Measurements from ENCODE around the gene ACBD5.

ACBD5 gene

GRCh38 chr10:27258838-27259812, 18.5 kb upstream of the ACBD5 start:
- Histone ChIP-seq H4K5ac (ENCODE audit: low read length) (no peak overlapping the region), H3K27me3 (ENCODE audit: insufficient read depth, low read length, poor library complexity) (peaks cover 9% of the 10 kb centered on the region), H3K79me2 (ENCODE audit: control insufficient read depth, insufficient read depth, low read length) (no peaks in the 10 kb centered on the region), H2BK120ac (ENCODE audit: low read depth, low read length) (no peak overlapping the region), H3K27ac (ENCODE audit: low read depth, low read length) (no peak overlapping the region), H2BK15ac (replicated peaks; ENCODE audit: low read depth) (no peak overlapping the region), H3K9ac (ENCODE audit: low read length) (peak overlapping the region; percentile 59), H3K4me3 (ENCODE audit: low read length) (peak overlapping the region; percentile 42), H2AK5ac (ENCODE audit: low read length) (no peak overlapping the region), H3K4me1 (ENCODE audit: control insufficient read depth, low read depth, low read length) (no peaks in the 10 kb centered on the region), H2BK5ac (ENCODE audit: low read length) (no peak overlapping the region), H3K18ac (ENCODE audit: low read length) (peak overlapping the region; percentile 9), H3K23ac (ENCODE audit: low read length) (no peak overlapping the region), H3K4ac (ENCODE audit: low read depth, low read length) (no peak overlapping the region), H3K36me3 (ENCODE audit: control insufficient read depth, insufficient read depth, low read length) (no peaks in the 10 kb centered on the region), H3K4me2 (ENCODE audit: low read length) (peak overlapping the region; percentile 74), H3K56ac (ENCODE audit: low read length) (peak overlapping the region; percentile 81), H3K79me1 (ENCODE audit: low read length) (no peaks in the 10 kb centered on the region), H4K8ac (ENCODE audit: low read depth, low read length) (no peak overlapping the region)
- DNase-seq = peak; percentile 45
- no CpG with 5 or more reads among the region's 75 CpGs for WGBS (ENCODE audit: extremely low coverage, insufficient coverage, low lambda C conversion rate)

DNA sequence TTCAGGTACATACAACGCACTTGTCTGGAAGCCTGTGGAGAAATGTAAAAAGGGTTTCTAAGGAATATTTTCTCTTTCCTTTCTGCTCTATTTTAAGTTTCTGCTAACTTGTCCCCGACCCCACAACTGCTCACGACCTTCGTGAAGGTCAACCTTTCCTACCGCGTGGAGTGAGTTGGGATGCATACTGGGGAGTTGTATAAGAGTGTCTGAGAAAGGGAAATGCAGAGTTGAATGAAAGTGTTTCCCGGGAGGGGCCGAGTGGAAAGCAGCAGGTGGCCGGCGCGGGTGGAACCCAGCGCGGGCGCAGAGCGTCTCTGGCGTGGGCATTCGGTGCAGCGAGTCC, 17.9 kb upstream of the ACBD5 start:
- Histone ChIP-seq H3K18ac (ENCODE audit: low read length) (no peak overlapping the region), H2AK5ac (ENCODE audit: low read length) (no peak overlapping the region), H3K4me3 (ENCODE audit: low read length) (peak overlapping the region; percentile 42), H3K56ac (ENCODE audit: low read length) (peak overlapping the region; percentile 81), H3K9ac (ENCODE audit: low read length) (peak overlapping the region; percentile 59), H2BK5ac (ENCODE audit: low read length) (no peak overlapping the region), H3K79me2 (ENCODE audit: control insufficient read depth, insufficient read depth, low read length) (no peaks in the 10 kb centered on the region), H4K5ac (ENCODE audit: low read length) (no peak overlapping the region), H4K8ac (ENCODE audit: low read depth, low read length) (no peak overlapping the region), H2BK15ac (replicated peaks; ENCODE audit: low read depth) (no peak overlapping the region), H3K4me1 (ENCODE audit: control insufficient read depth, low read depth, low read length) (no peaks in the 10 kb centered on the region), H2BK120ac (ENCODE audit: low read depth, low read length) (no peak overlapping the region), H3K27ac (ENCODE audit: low read depth, low read length) (no peak overlapping the region), H3K27me3 (ENCODE audit: insufficient read depth, low read length, poor library complexity) (peaks cover 9% of the 10 kb centered on the region), H3K4me2 (ENCODE audit: low read length) (peak overlapping the region; percentile 74), H3K23ac (ENCODE audit: low read length) (no peak overlapping the region), H3K4ac (ENCODE audit: low read depth, low read length) (no peak overlapping the region), H3K79me1 (ENCODE audit: low read length) (no peaks in the 10 kb centered on the region), H3K36me3 (ENCODE audit: control insufficient read depth, insufficient read depth, low read length) (no peaks in the 10 kb centered on the region)
- WGBS (ENCODE audit: extremely low coverage, insufficient coverage, low lambda C conversion rate) = no CpG with 5 or more reads among the region's 18 CpGs
- no peak for DNase-seq

DNA sequence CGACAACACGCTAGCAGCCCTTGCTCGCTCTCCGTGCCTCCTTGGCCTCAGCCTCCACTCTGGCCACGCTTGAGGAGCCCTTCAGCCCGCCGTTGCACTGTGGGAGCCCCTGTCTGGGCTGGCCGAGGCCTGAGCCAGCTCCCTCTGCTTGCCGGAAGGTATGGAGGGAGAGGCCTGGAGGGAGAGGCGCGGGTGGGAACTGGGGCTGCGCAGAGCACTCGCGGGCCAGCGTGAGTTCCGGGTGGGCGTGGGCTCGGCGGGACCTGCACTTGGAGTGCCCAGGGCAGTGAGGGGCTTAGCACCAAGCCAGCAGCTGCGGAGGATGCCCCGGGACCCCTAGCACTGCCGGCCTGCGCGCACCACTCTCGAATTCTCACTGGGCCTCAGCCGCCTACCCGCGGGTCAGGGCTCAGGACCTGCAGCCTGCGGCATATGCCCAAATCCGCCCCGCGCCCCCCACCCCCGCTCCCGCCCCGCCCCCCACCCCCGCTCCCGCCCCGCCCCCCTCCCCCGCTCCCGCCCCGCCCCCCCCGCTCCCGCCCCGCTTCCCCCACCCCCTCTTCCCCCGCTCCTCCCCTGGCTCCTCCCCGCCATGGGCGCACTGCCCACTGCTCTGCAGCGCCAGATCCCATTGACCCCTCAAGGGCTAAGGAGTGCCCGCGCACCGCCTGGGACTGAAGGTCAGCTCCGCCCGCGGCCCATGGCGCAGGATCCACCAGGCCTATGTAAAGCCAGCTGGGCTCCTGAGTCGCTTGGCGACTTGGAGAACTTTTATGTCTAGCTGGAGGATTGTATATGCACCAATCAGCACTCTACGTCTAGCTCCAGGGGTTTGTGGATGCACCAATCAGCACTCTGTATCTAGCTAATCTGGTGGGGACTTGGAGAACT, 15.9 kb upstream of the ACBD5 start:
- Histone ChIP-seq H2BK5ac (ENCODE audit: low read length) (no peak overlapping the region), H3K79me2 (ENCODE audit: control insufficient read depth, insufficient read depth, low read length) (no peaks in the 10 kb centered on the region), H3K4ac (ENCODE audit: low read depth, low read length) (no peak overlapping the region), H3K4me3 (ENCODE audit: low read length) (no peak overlapping the region), H3K56ac (ENCODE audit: low read length) (no peak overlapping the region), H3K27me3 (ENCODE audit: insufficient read depth, low read length, poor library complexity) (peaks cover 9% of the 10 kb centered on the region), H3K23ac (ENCODE audit: low read length) (no peak overlapping the region), H3K27ac (ENCODE audit: low read depth, low read length) (no peak overlapping the region), H4K8ac (ENCODE audit: low read depth, low read length) (no peak overlapping the region), H3K18ac (ENCODE audit: low read length) (no peak overlapping the region), H2BK15ac (replicated peaks; ENCODE audit: low read depth) (no peak overlapping the region), H2AK5ac (ENCODE audit: low read length) (no peak overlapping the region), H2BK120ac (ENCODE audit: low read depth, low read length) (no peak overlapping the region), H3K36me3 (ENCODE audit: control insufficient read depth, insufficient read depth, low read length) (no peaks in the 10 kb centered on the region), H4K5ac (ENCODE audit: low read length) (no peak overlapping the region), H3K9ac (ENCODE audit: low read length) (no peak overlapping the region), H3K4me1 (ENCODE audit: control insufficient read depth, low read depth, low read length) (no peaks in the 10 kb centered on the region), H3K79me1 (ENCODE audit: low read length) (no peaks in the 10 kb centered on the region), H3K4me2 (ENCODE audit: low read length) (no peak overlapping the region)
- no CpG with 5 or more reads among the region's 58 CpGs for WGBS (ENCODE audit: extremely low coverage, insufficient coverage, low lambda C conversion rate)
- DNase-seq = no peak

- H3K27ac ChIP-seq (ENCODE audit: low read depth, low read length) = no peak overlapping the region
- no peak overlapping the region for H2BK15ac ChIP-seq (replicated peaks; ENCODE audit: low read depth)
- WGBS (ENCODE audit: extremely low coverage, insufficient coverage, low lambda C conversion rate) = no CpG with 5 or more reads among the region's 5 CpGs
- DNase-seq = no peak
- H3K4me2 ChIP-seq (ENCODE audit: low read length) = no peak overlapping the region
- no peak overlapping the region for H3K4me3 ChIP-seq (ENCODE audit: low read length)
- no peak overlapping the region for H4K5ac ChIP-seq (ENCODE audit: low read length)
- no peak overlapping the region for H3K4ac ChIP-seq (ENCODE audit: low read depth, low read length)
- H4K8ac ChIP-seq (ENCODE audit: low read depth, low read length) = no peak overlapping the region
- H3K79me1 ChIP-seq (ENCODE audit: low read length) = no peaks in the 10 kb centered on the region
- H3K4me1 ChIP-seq (ENCODE audit: control insufficient read depth, low read depth, low read length) = no peaks in the 10 kb centered on the region
- H3K79me2 ChIP-seq (ENCODE audit: control insufficient read depth, insufficient read depth, low read length) = no peaks in the 10 kb centered on the region
- H3K56ac ChIP-seq (ENCODE audit: low read length) = no peak overlapping the region
- no peak overlapping the region for H2BK5ac ChIP-seq (ENCODE audit: low read length)
- H3K23ac ChIP-seq (ENCODE audit: low read length) = no peak overlapping the region
- no peak overlapping the region for H2BK120ac ChIP-seq (ENCODE audit: low read depth, low read length)
- peaks cover 8% of the 10 kb centered on the region for H3K27me3 ChIP-seq (ENCODE audit: insufficient read depth, low read length, poor library complexity)
- H3K9ac ChIP-seq (ENCODE audit: low read length) = no peak overlapping the region
- no peak overlapping the region for H2AK5ac ChIP-seq (ENCODE audit: low read length)
- no peaks in the 10 kb centered on the region for H3K36me3 ChIP-seq (ENCODE audit: control insufficient read depth, insufficient read depth, low read length)
- H3K18ac ChIP-seq (ENCODE audit: low read length) = no peak overlapping the region
Observed at GRCh38 chr10:27253576-27253975, 13.0 kb upstream of the ACBD5 start.

- Histone ChIP-seq H3K4me2 (ENCODE audit: low read length) (no peak overlapping the region), H3K79me1 (ENCODE audit: low read length) (no peaks in the 10 kb centered on the region), H4K8ac (ENCODE audit: low read depth, low read length) (no peak overlapping the region), H3K18ac (ENCODE audit: low read length) (no peak overlapping the region), H3K27ac (ENCODE audit: low read depth, low read length) (no peak overlapping the region), H4K5ac (ENCODE audit: low read length) (no peak overlapping the region), H3K27me3 (ENCODE audit: insufficient read depth, low read length, poor library complexity) (no peaks in the 10 kb centered on the region), H3K4me3 (ENCODE audit: low read length) (no peak overlapping the region), H3K4ac (ENCODE audit: low read depth, low read length) (no peak overlapping the region), H3K36me3 (ENCODE audit: control insufficient read depth, insufficient read depth, low read length) (no peaks in the 10 kb centered on the region), H3K56ac (ENCODE audit: low read length) (peak overlapping the region; percentile 88), H2BK120ac (ENCODE audit: low read depth, low read length) (no peak overlapping the region), H3K79me2 (ENCODE audit: control insufficient read depth, insufficient read depth, low read length) (no peaks in the 10 kb centered on the region), H3K4me1 (ENCODE audit: control insufficient read depth, low read depth, low read length) (no peaks in the 10 kb centered on the region), H2BK5ac (ENCODE audit: low read length) (no peak overlapping the region), H2BK15ac (replicated peaks; ENCODE audit: low read depth) (no peak overlapping the region), H2AK5ac (ENCODE audit: low read length) (no peak overlapping the region), H3K9ac (ENCODE audit: low read length) (peak overlapping the region; percentile 59), H3K23ac (ENCODE audit: low read length) (no peak overlapping the region)
- WGBS (ENCODE audit: extremely low coverage, insufficient coverage, low lambda C conversion rate) = no CpG with 5 or more reads among the region's 63 CpGs
- DNase-seq = peak; percentile 78
Observed at GRCh38 chr10:27252267-27253000, 11.8 kb upstream of the ACBD5 start.
